CD4-positive, CD25-positive, alpha-beta regulatory T cell (primary cell): ENCODE measurements around the gene DLG2. TPM values are rescaled to one million over a fixed set of nuclear protein-coding genes. Genes with fewer than 3 reads are reported as not detected.

Source experiments
- ATAC-seq, 2 donors: fragments of 150-1000 bp; cut with Tn5 transposase; one replicate each; pipeline ENCODE4 v1.10.0; 2021; ENCODE audit warnings: low read depth in 2 of 2, moderate number of reproducible peaks in 2 of 2, moderate library complexity in 1 of 2
- DNase-seq, 3 donors: peaks; one replicate each; pipeline versions ENCODE4 v3.0.0 to v3.0.0-alpha.2; 2012 to 2022; ENCODE audit warnings: mixed read lengths in 1 of 3
- H3K27ac ChIP-seq: one replicate; pipeline ENCODE4 v1.7.0; 2013; ENCODE audit warnings: mild to moderate bottlenecking, low read length; ENCODE audit not compliant: insufficient read depth, poor library complexity, severe bottlenecking
- H3K27me3 ChIP-seq: one replicate; pipeline ENCODE4 v1.7.0; 2013; ENCODE audit warnings: low read length; ENCODE audit not compliant: control insufficient read depth, insufficient read depth
- H3K36me3 ChIP-seq: one replicate; pipeline ENCODE4 v1.7.0; 2013; ENCODE audit warnings: mild to moderate bottlenecking, low read length, moderate library complexity; ENCODE audit not compliant: control insufficient read depth, insufficient read depth
- H3K4me1 ChIP-seq: 2 replicates; pipeline ENCODE4 v1.7.0; 2013; ENCODE audit warnings: mild to moderate bottlenecking, low read length; ENCODE audit not compliant: insufficient read depth, control insufficient read depth, poor library complexity, severe bottlenecking
- H3K4me3 ChIP-seq: one replicate; pipeline ENCODE4 v1.7.0; 2013; ENCODE audit warnings: low read depth, mild to moderate bottlenecking, low read length, moderate library complexity
- H3K9me3 ChIP-seq, 2 experiments: 1 replicate in 1 of 2; 2 replicates in 1 of 2; pipeline ENCODE4 v1.7.0; 2013; ENCODE audit warnings: low read length in 2 of 2, mild to moderate bottlenecking in 1 of 2, moderate library complexity in 1 of 2; ENCODE audit not compliant: control insufficient read depth in 2 of 2
- H3K27ac Mint-ChIP-seq, 3 donors: one replicate each; pipeline ENCODE4 v1.8.0; 2020 to 2022; ENCODE audit warnings: mild to moderate bottlenecking in 3 of 3, mixed read lengths in 3 of 3, moderate library complexity in 2 of 3
- H3K27me3 Mint-ChIP-seq: one replicate; pipeline ENCODE4 v1.8.0; 2022; ENCODE audit warnings: mild to moderate bottlenecking, mixed read lengths
- H3K36me3 Mint-ChIP-seq: one replicate; pipeline ENCODE4 v1.8.0; 2020; ENCODE audit warnings: mixed read lengths
- H3K4me1 Mint-ChIP-seq, 4 donors: one replicate each; pipeline ENCODE4 v1.8.0; 2020 to 2022; ENCODE audit warnings: mixed read lengths in 4 of 4, mild to moderate bottlenecking in 1 of 4
- H3K4me3 Mint-ChIP-seq, 4 donors: one replicate each; pipeline ENCODE4 v1.8.0; 2020 to 2022; ENCODE audit warnings: mild to moderate bottlenecking in 4 of 4, mixed read lengths in 4 of 4, moderate library complexity in 3 of 4
- H3K9me3 Mint-ChIP-seq, 7 donors: one replicate each; pipeline ENCODE4 v1.8.0; 2020 to 2022; ENCODE audit warnings: mixed read lengths in 7 of 7, mild to moderate bottlenecking in 3 of 7, moderate library complexity in 2 of 7
- polyA plus RNA-seq, 4 donors: library from polyadenylated mRNA; unstranded; fragments of 300-500 nt; fragmentation: Illumina TruSeq; gene quantifications; one replicate each; pipeline ENCODE4 v1.2.3, GENCODE V29; 2021
- total RNA-seq: library from RNA; stranded (reverse); gene quantifications from one replicate; pipeline ENCODE4 v1.2.3, GENCODE V29; 2022

Gene DLG2
- total and polyA plus RNA-seq, 5 donors from 2014 or later: 0.26 to 2.0 (median 0.94) TPM

DNA sequence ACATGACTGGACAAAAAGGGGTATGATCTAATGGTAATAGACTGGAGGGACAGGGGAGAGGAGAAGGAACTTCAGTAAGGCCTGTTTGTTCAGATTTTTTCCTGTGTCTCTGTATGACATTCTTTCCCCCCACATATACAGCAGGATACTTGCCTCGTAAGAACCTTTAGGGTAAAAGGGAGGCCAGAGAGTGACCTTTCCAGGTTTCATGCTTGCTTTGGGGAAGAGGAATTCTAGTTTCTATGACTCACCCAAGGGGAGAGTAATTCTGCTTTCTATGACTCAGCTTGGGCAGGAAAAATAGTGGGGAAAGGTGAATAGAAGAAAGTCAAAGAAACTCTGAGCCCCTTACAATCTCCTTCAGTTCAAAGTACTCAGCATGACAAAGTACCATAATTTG lies 457.0 kb downstream of the DLG2 start:
- ATAC-seq (no peak), DNase-seq (no peak)
- no peak overlapping the region for H3K27ac Mint-ChIP-seq
- Histone ChIP-seq H3K27me3 (no peaks in the 10 kb centered on the region), H3K4me3 (no peak overlapping the region), H3K27ac (no peak overlapping the region), H3K4me1 (no peaks in the 10 kb centered on the region), H3K9me3 (peaks cover 0 to 21% of the 10 kb centered on the region in 2 experiments), H3K36me3 (no peaks in the 10 kb centered on the region)
- H3K36me3 Mint-ChIP-seq: no peaks in the 10 kb centered on the region
- H3K4me3 Mint-ChIP-seq: no peak overlapping the region
- H3K4me1 Mint-ChIP-seq: peaks cover 0 to 5% (median 0%) of the 10 kb centered on the region in 4 donors
- H3K27me3 Mint-ChIP-seq: no peaks in the 10 kb centered on the region
- H3K9me3 Mint-ChIP-seq: peaks cover 0 to 43% (median 16%) of the 10 kb centered on the region in 7 donors

DNA sequence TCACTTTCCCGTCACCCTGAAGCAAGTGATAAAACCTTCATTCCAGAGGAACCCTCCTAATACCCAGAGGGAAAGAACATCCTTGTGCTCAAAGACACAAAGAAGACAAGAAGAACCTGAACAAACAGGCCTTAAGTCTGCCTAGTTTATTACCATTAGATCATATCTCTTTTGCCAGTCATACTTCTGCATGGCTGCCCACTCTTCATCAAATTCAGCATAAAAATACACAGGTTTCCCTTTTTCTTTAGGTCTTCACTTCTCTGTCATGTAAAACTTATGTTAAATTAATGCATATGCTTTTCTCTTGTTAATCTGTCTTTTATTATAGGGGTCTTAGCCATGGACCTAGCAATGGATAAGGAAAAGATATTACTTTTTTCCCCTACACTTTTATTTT lies 459.7 kb downstream of the DLG2 start:
- H3K27me3 Mint-ChIP-seq: no peaks in the 10 kb centered on the region
- no peak overlapping the region for H3K27ac ChIP-seq
- no peak overlapping the region for H3K4me3 ChIP-seq
- no peaks in the 10 kb centered on the region for H3K36me3 ChIP-seq
- H3K9me3 Mint-ChIP-seq: peaks cover 3 to 39% (median 11%) of the 10 kb centered on the region in 7 donors
- H3K27ac Mint-ChIP-seq: no peak overlapping the region
- no peaks in the 10 kb centered on the region for H3K4me1 ChIP-seq
- peaks cover 0 to 19% of the 10 kb centered on the region in 2 experiments for H3K9me3 ChIP-seq
- H3K36me3 Mint-ChIP-seq: no peaks in the 10 kb centered on the region
- H3K4me1 Mint-ChIP-seq: peaks cover 0 to 5% (median 0%) of the 10 kb centered on the region in 4 donors
- H3K27me3 ChIP-seq: no peaks in the 10 kb centered on the region
- no peak for ATAC-seq
- no peak for DNase-seq
- no peak overlapping the region for H3K4me3 Mint-ChIP-seq

DNA sequence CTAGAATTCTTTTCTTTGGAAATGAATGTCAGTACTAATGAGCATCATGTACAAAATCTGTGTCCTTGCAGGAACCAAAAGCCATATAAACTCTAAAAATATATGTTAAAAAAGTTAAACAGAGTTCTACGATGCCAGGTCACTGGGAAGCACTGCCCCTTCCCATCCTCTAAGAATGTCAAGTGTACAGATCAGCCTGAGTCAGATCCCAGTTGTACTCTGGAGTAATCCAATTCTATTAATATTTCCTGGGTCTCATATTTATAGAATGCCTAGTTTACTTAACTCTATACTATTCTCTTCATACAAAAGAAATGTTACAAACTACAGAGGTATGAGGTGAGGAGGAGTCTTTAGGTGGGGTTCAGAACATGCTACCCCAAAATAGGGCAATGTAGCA lies 460.1 kb downstream of the DLG2 start:
- H3K36me3 Mint-ChIP-seq: no peaks in the 10 kb centered on the region

DNA sequence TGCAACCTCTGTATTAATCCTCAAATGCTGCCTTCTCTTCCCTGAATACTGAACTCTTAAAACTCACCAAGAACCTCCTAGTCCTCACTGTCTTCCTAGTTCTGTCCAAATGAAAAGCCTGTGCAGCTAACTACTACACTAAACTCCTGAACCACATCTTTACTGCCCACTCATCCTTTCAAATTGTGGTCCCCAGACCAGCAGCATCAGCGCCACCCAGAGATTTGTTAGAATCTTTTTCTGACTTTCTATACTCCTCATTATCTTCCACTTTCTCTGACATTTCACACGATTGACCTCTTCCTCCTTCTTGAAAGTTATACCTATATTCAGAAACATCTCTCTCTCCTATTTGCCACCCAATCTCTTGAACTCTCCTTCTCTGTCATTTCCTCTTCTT lies 461.3 kb downstream of the DLG2 start:
- H3K36me3 ChIP-seq: no peaks in the 10 kb centered on the region
- H3K27ac ChIP-seq: no peak overlapping the region
- ATAC-seq: no peak
- peaks cover 6 to 42% (median 11%) of the 10 kb centered on the region in 7 donors for H3K9me3 Mint-ChIP-seq
- no peak overlapping the region for H3K4me3 Mint-ChIP-seq
- H3K9me3 ChIP-seq: peaks cover 0 to 14% of the 10 kb centered on the region in 2 experiments
- no peaks in the 10 kb centered on the region for H3K36me3 Mint-ChIP-seq
- H3K27me3 ChIP-seq: no peaks in the 10 kb centered on the region
- H3K4me1 Mint-ChIP-seq: peaks cover 0 to 5% (median 0%) of the 10 kb centered on the region in 4 donors
- H3K27me3 Mint-ChIP-seq: no peaks in the 10 kb centered on the region
- DNase-seq: no peak
- no peaks in the 10 kb centered on the region for H3K4me1 ChIP-seq
- no peak overlapping the region for H3K4me3 ChIP-seq
- H3K27ac Mint-ChIP-seq: no peak overlapping the region

More for the DNA sequence above, 460.1 kb downstream of the DLG2 start:
- H3K36me3 ChIP-seq: no peaks in the 10 kb centered on the region
- no peaks in the 10 kb centered on the region for H3K27me3 ChIP-seq
- H3K9me3 Mint-ChIP-seq: peaks cover 4 to 39% (median 11%) of the 10 kb centered on the region in 7 donors
- H3K4me1 ChIP-seq: no peaks in the 10 kb centered on the region
- DNase-seq (no peak), ATAC-seq (no peak)
- no peak overlapping the region for H3K27ac Mint-ChIP-seq
- peaks cover 0 to 5% (median 0%) of the 10 kb centered on the region in 4 donors for H3K4me1 Mint-ChIP-seq
- H3K27me3 Mint-ChIP-seq: no peaks in the 10 kb centered on the region
- H3K4me3 Mint-ChIP-seq: no peak overlapping the region
- peaks cover 0 to 16% of the 10 kb centered on the region in 2 experiments for H3K9me3 ChIP-seq
- no peak overlapping the region for H3K27ac ChIP-seq
- no peak overlapping the region for H3K4me3 ChIP-seq

DNA sequence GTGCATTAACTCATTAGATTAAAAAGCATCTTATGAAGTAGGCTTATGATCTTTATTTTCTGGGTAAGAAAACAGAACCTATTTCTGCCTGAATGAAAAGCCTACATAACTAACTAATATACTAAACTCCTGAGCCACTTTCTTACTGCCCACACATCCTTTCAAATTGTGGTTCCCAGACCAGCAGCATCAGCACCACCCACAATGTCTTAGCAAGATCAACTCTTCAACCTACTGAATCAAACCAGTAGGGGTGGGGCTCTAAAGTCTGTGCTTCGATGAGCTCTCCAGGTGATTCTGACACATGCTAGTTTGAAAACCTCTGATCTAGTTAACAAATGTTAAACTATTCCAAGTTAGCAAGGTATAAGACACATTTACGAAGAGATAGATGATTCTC lies 462.4 kb downstream of the DLG2 start:
- Histone ChIP-seq H3K27ac (no peak overlapping the region), H3K9me3 (peaks cover 0 to 12% of the 10 kb centered on the region in 2 experiments), H3K27me3 (no peaks in the 10 kb centered on the region), H3K36me3 (no peaks in the 10 kb centered on the region), H3K4me1 (no peaks in the 10 kb centered on the region), H3K4me3 (no peak overlapping the region)
- H3K27me3 Mint-ChIP-seq: no peaks in the 10 kb centered on the region
- no peaks in the 10 kb centered on the region for H3K36me3 Mint-ChIP-seq
- DNase-seq (no peak), ATAC-seq (no peak)
- H3K4me3 Mint-ChIP-seq: no peak overlapping the region
- no peak overlapping the region for H3K27ac Mint-ChIP-seq
- H3K4me1 Mint-ChIP-seq: peaks cover 0 to 5% (median 0%) of the 10 kb centered on the region in 4 donors
- peaks cover 6 to 40% (median 7%) of the 10 kb centered on the region in 7 donors for H3K9me3 Mint-ChIP-seq

DNA sequence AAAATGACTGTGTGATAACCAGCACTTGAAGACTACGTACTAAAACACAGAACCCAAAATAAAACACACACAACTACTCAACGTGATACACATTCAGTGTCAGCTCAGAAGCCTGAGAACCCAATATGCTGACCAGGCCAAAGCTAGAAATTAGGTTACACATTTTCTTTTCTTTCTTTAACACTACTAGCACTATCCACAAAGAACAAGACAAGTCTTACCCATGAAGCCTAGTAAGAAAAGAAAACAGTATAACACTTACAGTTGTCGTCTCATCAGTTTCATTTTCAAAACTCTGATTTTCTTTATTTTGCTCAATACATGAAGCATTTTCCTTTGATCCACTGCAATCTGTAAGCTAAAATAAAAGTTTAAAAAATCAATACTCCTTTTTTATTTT lies 472.9 kb downstream of the DLG2 start:
- peaks cover 0 to 12% of the 10 kb centered on the region in 2 experiments for H3K9me3 ChIP-seq
- H3K9me3 Mint-ChIP-seq: peaks cover 2 to 32% (median 5%) of the 10 kb centered on the region in 7 donors
- H3K4me1 Mint-ChIP-seq: no peaks in the 10 kb centered on the region
- no peaks in the 10 kb centered on the region for H3K4me1 ChIP-seq
- no peaks in the 10 kb centered on the region for H3K36me3 ChIP-seq
- H3K27ac Mint-ChIP-seq: no peak overlapping the region
- no peak overlapping the region for H3K27ac ChIP-seq
- H3K27me3 Mint-ChIP-seq: no peaks in the 10 kb centered on the region
- no peak for ATAC-seq
- no peak overlapping the region for H3K4me3 ChIP-seq
- H3K36me3 Mint-ChIP-seq: no peaks in the 10 kb centered on the region
- DNase-seq: no peak
- no peaks in the 10 kb centered on the region for H3K27me3 ChIP-seq
- no peak overlapping the region for H3K4me3 Mint-ChIP-seq

DNA sequence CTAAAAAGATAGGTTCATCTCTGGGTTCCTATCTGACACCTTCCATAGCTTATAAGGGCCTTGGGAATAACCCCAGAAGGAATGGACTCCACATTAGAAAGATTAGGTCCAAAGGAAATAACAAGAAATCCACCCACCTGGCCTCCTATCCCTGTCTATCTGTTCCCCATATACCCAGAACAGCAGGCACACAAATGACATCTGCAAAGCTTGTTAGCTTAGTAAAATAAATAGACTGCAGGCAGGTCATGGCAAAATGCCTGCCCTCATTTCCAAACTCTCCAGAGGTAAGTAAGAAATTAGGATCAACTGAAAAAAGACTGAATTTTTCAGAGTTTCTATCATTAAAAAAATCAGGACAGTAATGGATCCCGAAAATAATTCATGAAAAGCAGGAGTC lies 489.5 kb downstream of the DLG2 start:
- H3K4me1 ChIP-seq: no peaks in the 10 kb centered on the region
- H3K9me3 ChIP-seq: no peaks in the 10 kb centered on the region
- no peaks in the 10 kb centered on the region for H3K4me1 Mint-ChIP-seq
- DNase-seq (no peak), ATAC-seq (no peak)
- no peaks in the 10 kb centered on the region for H3K36me3 Mint-ChIP-seq
- no peak overlapping the region for H3K27ac Mint-ChIP-seq
- H3K27me3 ChIP-seq: no peaks in the 10 kb centered on the region
- H3K4me3 Mint-ChIP-seq: no peak overlapping the region
- no peaks in the 10 kb centered on the region for H3K36me3 ChIP-seq
- H3K27ac ChIP-seq: no peak overlapping the region
- H3K9me3 Mint-ChIP-seq: peaks cover 2 to 31% (median 10%) of the 10 kb centered on the region in 7 donors
- no peak overlapping the region for H3K4me3 ChIP-seq
- no peaks in the 10 kb centered on the region for H3K27me3 Mint-ChIP-seq

DNA sequence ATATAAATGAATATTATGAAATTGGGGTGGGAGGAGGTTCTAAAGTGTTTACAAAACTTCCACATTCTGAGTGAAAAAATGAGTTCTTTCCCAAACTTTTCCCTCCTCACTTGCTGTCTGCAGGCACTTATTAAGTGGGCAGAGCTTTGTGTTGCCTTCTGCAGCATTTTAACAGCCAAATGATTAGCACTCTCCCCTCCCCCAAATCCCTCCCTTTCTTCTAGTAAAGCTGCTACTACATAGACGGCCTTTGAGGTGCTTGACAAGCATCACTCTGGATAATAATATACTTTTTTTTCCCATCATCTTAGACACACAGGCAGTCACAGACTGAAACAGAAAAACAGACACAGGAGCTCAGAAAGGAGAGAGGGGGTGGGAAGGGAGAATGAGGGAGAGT lies 493.5 kb downstream of the DLG2 start:
- no peak overlapping the region for H3K27ac ChIP-seq
- H3K9me3 ChIP-seq: peaks cover 0 to 3% of the 10 kb centered on the region in 2 experiments
- H3K27ac Mint-ChIP-seq: no peak overlapping the region
- H3K36me3 Mint-ChIP-seq: no peaks in the 10 kb centered on the region
- no peaks in the 10 kb centered on the region for H3K27me3 ChIP-seq
- DNase-seq (no peak), ATAC-seq (no peak)
- H3K9me3 Mint-ChIP-seq: peaks cover 0 to 22% (median 7%) of the 10 kb centered on the region in 7 donors
- no peaks in the 10 kb centered on the region for H3K4me1 ChIP-seq
- H3K36me3 ChIP-seq: no peaks in the 10 kb centered on the region
- H3K4me1 Mint-ChIP-seq: no peaks in the 10 kb centered on the region
- no peak overlapping the region for H3K4me3 ChIP-seq
- H3K27me3 Mint-ChIP-seq: no peaks in the 10 kb centered on the region
- no peak overlapping the region for H3K4me3 Mint-ChIP-seq
